HEK293 (cell line): ENCODE data around the gene BBC3.
"Not testable (repeated sequence)": the region's sequence is repeated elsewhere in the genome, so short reads cannot be mapped to it uniquely, and the experiment has no call there.

Source experiments
- CTCF ChIA-PET: fragments of 350-600 bp; formaldehyde crosslinking; extraction: SDS; loops from one replicate; lab custom pipeline; 2021; ENCODE audit warnings: antibody characterized with exemption; lab: Yijun Ruan, JAX
- POLR2A ChIA-PET: fragments of 300-600 bp; formaldehyde crosslinking; extraction: SDS; loops from one replicate; lab custom pipeline; 2020; ENCODE audit warnings: antibody characterized with exemption, inconsistent platforms; lab: Yijun Ruan, JAX
- H3K27ac ChIP-seq: fragments of 200-500 bp; sonication (Bioruptor generic); 2 replicates; pipeline ENCODE4 v1.5.1; 2014; ENCODE audit warnings: low read depth, low read length, control low read depth, inconsistent platforms; ENCODE audit errors: extremely low read depth
- H3K36me3 ChIP-seq, 2 experiments: fragments of 200-500 bp in 1 of 2; sonication (Bioruptor generic) in 1 of 2; 1 replicate in 1 of 2; 2 replicates in 1 of 2; pipeline ENCODE4 v1.5.1; 2014 to 2017; ENCODE audit warnings: inconsistent platforms in 2 of 2, low read length in 2 of 2; ENCODE audit not compliant: control insufficient read depth in 2 of 2, insufficient read depth in 1 of 2
- H3K4me1 ChIP-seq: fragments of 200-500 bp; sonication (Bioruptor generic); 2 replicates; pipeline ENCODE4 v1.5.1; 2014; ENCODE audit warnings: mild to moderate bottlenecking, low read length, inconsistent platforms; ENCODE audit not compliant: control insufficient read depth, insufficient read depth
- H3K4me3 ChIP-seq: 2 replicates; pipeline ENCODE4 v1.5.1; 2011; ENCODE audit warnings: low read depth, mild to moderate bottlenecking, control low read depth, low read length, moderate library complexity
- H3K9me3 ChIP-seq: fragments of 200-500 bp; sonication (Bioruptor generic); 2 replicates; pipeline ENCODE4 v1.5.1; 2014; ENCODE audit warnings: low read depth, low read length, inconsistent platforms; ENCODE audit not compliant: control insufficient read depth, insufficient read depth
- HOXD13 ChIP-seq: sonication (generic); formaldehyde crosslinking; IDR thresholded peaks from 2 replicates; pipeline ENCODE4 v1.8.0; 2022; ENCODE audit warnings: missing genetic modification reagents, borderline replicate concordance
- SALL2 ChIP-seq: fragments of 450-650 bp; formaldehyde crosslinking; IDR thresholded peaks from 2 replicates; pipeline ENCODE4 v1.5.0; 2017; ENCODE audit warnings: missing biosample characterization, mild to moderate bottlenecking, missing genetic modification characterization, borderline replicate concordance
- TRIM28 ChIP-seq: IDR thresholded peaks from 2 replicates; pipeline ENCODE4 v1.6.1; 2011; ENCODE audit warnings: low read length, control low read depth, borderline replicate concordance
- ZEB2 ChIP-seq: fragments of 450-650 bp; formaldehyde crosslinking; IDR thresholded peaks from 2 replicates; pipeline ENCODE4 v1.5.1; 2016; ENCODE audit warnings: missing biosample characterization, missing genetic modification characterization
- ZNF121 ChIP-seq: fragments of 450-650 bp; formaldehyde crosslinking; IDR thresholded peaks from 2 replicates; pipeline ENCODE4 v1.5.1; 2016; ENCODE audit warnings: missing biosample characterization, missing genetic modification characterization
- ZNF214 ChIP-seq: fragments of 450-650 bp; formaldehyde crosslinking; IDR thresholded peaks from 2 replicates; pipeline ENCODE4 v1.5.1; 2017; ENCODE audit warnings: missing biosample characterization, mild to moderate bottlenecking, missing genetic modification characterization, borderline replicate concordance
- ZNF341 ChIP-seq: fragments of 450-650 bp; formaldehyde crosslinking; IDR thresholded peaks from 2 replicates; pipeline ENCODE4; 2016; ENCODE audit warnings: low read depth, missing biosample characterization, missing genetic modification characterization
- ZNF354C ChIP-seq: fragments of 450-650 bp; formaldehyde crosslinking; IDR thresholded peaks from 2 replicates; pipeline ENCODE4 v1.5.1; 2016; ENCODE audit warnings: missing biosample characterization, missing genetic modification characterization, low read depth, borderline replicate concordance
- ZNF555 ChIP-seq: fragments of 450-650 bp; formaldehyde crosslinking; conservative IDR thresholded peaks from 2 replicates; pipeline ENCODE4 v1.5.1; 2017; ENCODE audit warnings: missing biosample characterization, mild to moderate bottlenecking, missing genetic modification characterization, inconsistent platforms
- ZNF558 ChIP-seq: fragments of 450-650 bp; formaldehyde crosslinking; IDR thresholded peaks from 2 replicates; pipeline ENCODE4 v1.5.1; 2016; ENCODE audit warnings: missing biosample characterization, missing genetic modification characterization
- ZNF571 ChIP-seq: fragments of 450-650 bp; formaldehyde crosslinking; IDR thresholded peaks from 2 replicates; pipeline ENCODE4 v1.5.0; 2017; ENCODE audit warnings: missing biosample characterization, missing genetic modification characterization
- TF ChIP-seq, protein P1 (sequence below): fragments of 450-650 bp; formaldehyde crosslinking; IDR thresholded peaks from 2 replicates; pipeline ENCODE4 v1.5.1; 2016; ENCODE audit warnings: missing biosample characterization, missing genetic modification characterization
- TF ChIP-seq, protein P2 (sequence below): fragments of 450-650 bp; formaldehyde crosslinking; IDR thresholded peaks from 2 replicates; pipeline ENCODE4 v1.5.1; 2016; ENCODE audit warnings: missing biosample characterization, missing genetic modification characterization, borderline replicate concordance

BBC3 gene

DNA sequence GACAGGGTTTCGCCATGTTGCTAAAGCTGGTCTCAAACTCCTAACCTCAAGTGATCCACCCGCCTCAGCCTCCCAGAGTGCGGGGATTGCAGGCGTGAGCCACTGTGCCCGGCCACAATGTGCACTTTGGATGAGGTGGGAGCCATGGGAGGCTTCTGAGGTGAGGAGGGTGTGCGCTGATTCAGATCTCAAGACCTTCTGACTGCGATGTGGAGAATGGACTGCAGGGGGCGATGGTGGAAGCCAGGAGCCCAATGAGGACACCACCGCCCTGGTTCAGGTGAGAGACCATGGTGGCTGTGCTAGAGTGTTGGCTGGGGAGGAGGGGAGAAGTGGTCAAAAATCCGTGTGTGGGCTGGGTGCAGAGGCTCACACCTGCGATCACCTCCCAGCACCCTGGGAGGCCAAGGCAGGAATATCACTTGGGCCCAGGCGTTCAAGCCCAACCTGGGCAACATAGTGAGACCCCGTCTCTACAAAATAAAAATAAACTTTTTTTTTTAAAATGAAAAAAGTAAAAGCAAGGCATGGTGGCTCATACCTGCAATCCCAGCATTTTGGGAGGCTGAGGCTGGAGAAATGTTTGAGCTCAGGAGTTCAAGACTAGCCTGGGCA, 49.3 kb upstream of the BBC3 start (continued):
- peak; percentile 98 for TF ChIP-seq ZNF121 (tag by site-specific recombination)
- TF ChIP-seq SALL2 (tag by site-specific recombination), result no peak
- no peak for TF ChIP-seq ZNF571
- TF ChIP-seq ZNF558, result no peak
- no peak for TF ChIP-seq ZEB2
- no peak for TF ChIP-seq ZNF341 (tag by site-specific recombination)
- no peak for TF ChIP-seq HOXD13 (CRISPR knock-in tag)
- no peak for TF ChIP-seq ZNF214 (tag by site-specific recombination)
- TF ChIP-seq ZNF555 (tag by site-specific recombination), result no peak
- TF ChIP-seq, protein P1, sequence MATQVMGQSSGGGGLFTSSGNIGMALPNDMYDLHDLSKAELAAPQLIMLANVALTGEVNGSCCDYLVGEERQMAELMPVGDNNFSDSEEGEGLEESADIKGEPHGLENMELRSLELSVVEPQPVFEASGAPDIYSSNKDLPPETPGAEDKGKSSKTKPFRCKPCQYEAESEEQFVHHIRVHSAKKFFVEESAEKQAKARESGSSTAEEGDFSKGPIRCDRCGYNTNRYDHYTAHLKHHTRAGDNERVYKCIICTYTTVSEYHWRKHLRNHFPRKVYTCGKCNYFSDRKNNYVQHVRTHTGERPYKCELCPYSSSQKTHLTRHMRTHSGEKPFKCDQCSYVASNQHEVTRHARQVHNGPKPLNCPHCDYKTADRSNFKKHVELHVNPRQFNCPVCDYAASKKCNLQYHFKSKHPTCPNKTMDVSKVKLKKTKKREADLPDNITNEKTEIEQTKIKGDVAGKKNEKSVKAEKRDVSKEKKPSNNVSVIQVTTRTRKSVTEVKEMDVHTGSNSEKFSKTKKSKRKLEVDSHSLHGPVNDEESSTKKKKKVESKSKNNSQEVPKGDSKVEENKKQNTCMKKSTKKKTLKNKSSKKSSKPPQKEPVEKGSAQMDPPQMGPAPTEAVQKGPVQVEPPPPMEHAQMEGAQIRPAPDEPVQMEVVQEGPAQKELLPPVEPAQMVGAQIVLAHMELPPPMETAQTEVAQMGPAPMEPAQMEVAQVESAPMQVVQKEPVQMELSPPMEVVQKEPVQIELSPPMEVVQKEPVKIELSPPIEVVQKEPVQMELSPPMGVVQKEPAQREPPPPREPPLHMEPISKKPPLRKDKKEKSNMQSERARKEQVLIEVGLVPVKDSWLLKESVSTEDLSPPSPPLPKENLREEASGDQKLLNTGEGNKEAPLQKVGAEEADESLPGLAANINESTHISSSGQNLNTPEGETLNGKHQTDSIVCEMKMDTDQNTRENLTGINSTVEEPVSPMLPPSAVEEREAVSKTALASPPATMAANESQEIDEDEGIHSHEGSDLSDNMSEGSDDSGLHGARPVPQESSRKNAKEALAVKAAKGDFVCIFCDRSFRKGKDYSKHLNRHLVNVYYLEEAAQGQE (tag by site-specific recombination), result no peak
- TF ChIP-seq ZNF354C (tag by site-specific recombination), result no peak
- TF ChIP-seq, protein P2, sequence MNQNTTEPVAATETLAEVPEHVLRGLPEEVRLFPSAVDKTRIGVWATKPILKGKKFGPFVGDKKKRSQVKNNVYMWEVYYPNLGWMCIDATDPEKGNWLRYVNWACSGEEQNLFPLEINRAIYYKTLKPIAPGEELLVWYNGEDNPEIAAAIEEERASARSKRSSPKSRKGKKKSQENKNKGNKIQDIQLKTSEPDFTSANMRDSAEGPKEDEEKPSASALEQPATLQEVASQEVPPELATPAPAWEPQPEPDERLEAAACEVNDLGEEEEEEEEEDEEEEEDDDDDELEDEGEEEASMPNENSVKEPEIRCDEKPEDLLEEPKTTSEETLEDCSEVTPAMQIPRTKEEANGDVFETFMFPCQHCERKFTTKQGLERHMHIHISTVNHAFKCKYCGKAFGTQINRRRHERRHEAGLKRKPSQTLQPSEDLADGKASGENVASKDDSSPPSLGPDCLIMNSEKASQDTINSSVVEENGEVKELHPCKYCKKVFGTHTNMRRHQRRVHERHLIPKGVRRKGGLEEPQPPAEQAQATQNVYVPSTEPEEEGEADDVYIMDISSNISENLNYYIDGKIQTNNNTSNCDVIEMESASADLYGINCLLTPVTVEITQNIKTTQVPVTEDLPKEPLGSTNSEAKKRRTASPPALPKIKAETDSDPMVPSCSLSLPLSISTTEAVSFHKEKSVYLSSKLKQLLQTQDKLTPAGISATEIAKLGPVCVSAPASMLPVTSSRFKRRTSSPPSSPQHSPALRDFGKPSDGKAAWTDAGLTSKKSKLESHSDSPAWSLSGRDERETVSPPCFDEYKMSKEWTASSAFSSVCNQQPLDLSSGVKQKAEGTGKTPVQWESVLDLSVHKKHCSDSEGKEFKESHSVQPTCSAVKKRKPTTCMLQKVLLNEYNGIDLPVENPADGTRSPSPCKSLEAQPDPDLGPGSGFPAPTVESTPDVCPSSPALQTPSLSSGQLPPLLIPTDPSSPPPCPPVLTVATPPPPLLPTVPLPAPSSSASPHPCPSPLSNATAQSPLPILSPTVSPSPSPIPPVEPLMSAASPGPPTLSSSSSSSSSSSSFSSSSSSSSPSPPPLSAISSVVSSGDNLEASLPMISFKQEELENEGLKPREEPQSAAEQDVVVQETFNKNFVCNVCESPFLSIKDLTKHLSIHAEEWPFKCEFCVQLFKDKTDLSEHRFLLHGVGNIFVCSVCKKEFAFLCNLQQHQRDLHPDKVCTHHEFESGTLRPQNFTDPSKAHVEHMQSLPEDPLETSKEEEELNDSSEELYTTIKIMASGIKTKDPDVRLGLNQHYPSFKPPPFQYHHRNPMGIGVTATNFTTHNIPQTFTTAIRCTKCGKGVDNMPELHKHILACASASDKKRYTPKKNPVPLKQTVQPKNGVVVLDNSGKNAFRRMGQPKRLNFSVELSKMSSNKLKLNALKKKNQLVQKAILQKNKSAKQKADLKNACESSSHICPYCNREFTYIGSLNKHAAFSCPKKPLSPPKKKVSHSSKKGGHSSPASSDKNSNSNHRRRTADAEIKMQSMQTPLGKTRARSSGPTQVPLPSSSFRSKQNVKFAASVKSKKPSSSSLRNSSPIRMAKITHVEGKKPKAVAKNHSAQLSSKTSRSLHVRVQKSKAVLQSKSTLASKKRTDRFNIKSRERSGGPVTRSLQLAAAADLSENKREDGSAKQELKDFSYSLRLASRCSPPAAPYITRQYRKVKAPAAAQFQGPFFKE (tag by site-specific recombination), result no peak
- TF ChIP-seq TRIM28, result no peak

DNA sequence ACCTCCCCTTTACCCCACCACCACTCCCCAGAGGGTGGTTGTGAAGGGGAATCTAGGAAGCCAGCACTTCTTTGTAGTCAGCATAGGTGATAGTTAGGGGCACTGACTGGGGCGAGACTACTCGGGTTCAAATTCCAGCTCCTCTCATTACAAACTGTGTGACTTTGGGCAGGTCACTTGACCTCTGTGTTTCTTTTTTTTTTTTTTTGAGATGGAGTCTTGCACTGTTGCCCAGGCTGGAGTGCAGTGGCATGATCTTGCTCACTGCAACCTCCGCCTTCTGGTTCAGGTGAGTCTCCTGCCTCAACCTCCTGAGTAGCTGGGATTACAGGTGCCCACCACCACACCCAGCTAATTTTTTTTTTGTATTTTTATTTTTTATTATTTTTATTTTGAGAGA, 45.5 kb upstream of the BBC3 start:
- H3K27ac ChIP-seq, H3K9me3 ChIP-seq, H3K36me3 ChIP-seq, H3K4me3 ChIP-seq: not testable (repeated sequence)
- peaks cover 11% of the 10 kb centered on the region for H3K4me1 ChIP-seq
- ChIA-PET CTCF (interaction anchor here (1.0 to 3.0 kb wide), 9 partner anchors 8 to 151 kb away, joined by 3 to 20 read pairs (median 9); partner anchors contain the start of gene DHX34), POLR2A (interaction anchor here (0.7 to 4.3 kb wide), 7 partner anchors 13 to 88 kb away, joined by 3 to 108 read pairs (median 6); partner anchors contain the start of genes CCDC9 and DHX34)
